OCI-LY7 (cell line): ENCODE data around the gene KIAA1328.

ENCODE experiments used
- CTCF ChIP-seq: fragments of 200-600 bp; sonication (generic); conservative IDR thresholded peaks from 2 replicates; pipeline ENCODE4 v1.5.1; 2014; ENCODE audit warnings: mild to moderate bottlenecking, antibody characterized with exemption, low read length, moderate library complexity, mixed read lengths
- EZH2phosphoT487 ChIP-seq: fragments of 200-600 bp; sonication (generic); IDR thresholded peaks from 2 replicates; pipeline ENCODE4 v1.6.1; 2018; ENCODE audit warnings: low read depth, borderline replicate concordance, mild to moderate bottlenecking, mixed run types, antibody characterized with exemption, low read length, moderate library complexity, mixed read lengths

- no peak for TF ChIP-seq CTCF
- TF ChIP-seq EZH2phosphoT487 = no peak
Observed at GRCh38 chr18:37065254-37065653, 236.3 kb downstream of the KIAA1328 start.
